HepG2 (cell line): Measurements from ENCODE around the gene U2AF2. TPM values are rescaled to one million over a fixed set of nuclear protein-coding genes. Genes with fewer than 3 reads are reported as not detected.

ENCODE experiments used
- ATAC-seq: fragments of 200-7000 bp; cut with Tn5 transposase; 3 replicates; pipeline ENCODE4 v1.9.1; 2020; ENCODE audit warnings: mild to moderate bottlenecking, moderate library complexity
- BruUV-seq: library from RNA; stranded (reverse); fragments of 400-500 nt; replicated peaks from 2 replicates; lab custom pipeline; 2021; lab: Mats Ljungman, UMichigan
- CTCF ChIA-PET: fragments of 300-600 bp; formaldehyde crosslinking; extraction: SDS; loops from one replicate; lab custom pipeline; 2021; ENCODE audit warnings: low total read pairs, inconsistent platforms, low intra/inter-chr PET ratio; lab: Yijun Ruan, JAX
- POLR2A ChIA-PET: fragments of 350-600 bp; sonication (Branson Sonifier 250); formaldehyde crosslinking; loops from one replicate; lab custom pipeline; 2020; ENCODE audit warnings: antibody characterized with exemption, inconsistent platforms; lab: Yijun Ruan, JAX
- DNase-seq: peaks from one replicate; pipeline ENCODE4 v3.0.0-alpha.2; 2015; ENCODE audit warnings: low spot score
- FAIRE-seq: peaks from 3 replicates; lab custom pipeline; 2011; peaks lifted over from hg19 to GRCh38; lab: Jason Lieb, UNC
- H2AFZ ChIP-seq: one replicate; pipeline ENCODE4 v1.6.1; 2011; ENCODE audit warnings: low read length, inconsistent platforms
- H3K27ac ChIP-seq: fragments of 300-600 bp; 3 replicates; pipeline ENCODE4 v1.8.0; 2011; ENCODE audit warnings: mixed run types, mild to moderate bottlenecking, mixed read lengths, low read length, inconsistent platforms; ENCODE audit not compliant: insufficient read depth; ENCODE audit errors: extremely low read length
- H3K27me3 ChIP-seq, 2 experiments: fragments of 200-600 bp in 1 of 2; 2 replicates in 1 of 2; 3 replicates in 1 of 2; pipeline versions ENCODE4 v1.6.0 to v1.8.0; 2011; ENCODE audit warnings: low read length in 2 of 2, mild to moderate bottlenecking in 2 of 2, moderate library complexity in 2 of 2, inconsistent platforms in 1 of 2; ENCODE audit not compliant: insufficient read depth in 2 of 2, control insufficient read depth in 1 of 2
- H3K36me3 ChIP-seq, 2 experiments: fragments of 200-600 bp in 1 of 2; replicated peaks in 1 of 2; 2 replicates in 1 of 2; 3 replicates in 1 of 2; pipeline versions ENCODE4 v1.5.1 to v1.8.0; 2011; ENCODE audit warnings: low read length in 2 of 2, inconsistent platforms in 1 of 2; ENCODE audit not compliant: insufficient read depth in 2 of 2, control insufficient read depth in 1 of 2
- H3K4me1 ChIP-seq: 2 replicates; pipeline ENCODE4 v1.5.1; 2012; ENCODE audit warnings: low read length, inconsistent platforms; ENCODE audit not compliant: insufficient read depth
- H3K4me2 ChIP-seq: 2 replicates; pipeline ENCODE4 v1.6.0; 2011; ENCODE audit warnings: low read depth, low read length, inconsistent platforms
- H3K4me3 ChIP-seq, 3 experiments: fragments of 200-600 bp in 1 of 3; sonication (generic), shearing (Covaris generic) in 1 of 3; replicated peaks in 1 of 3; 2 replicates each; pipeline ENCODE4 v1.5.1; 2011 to 2016; ENCODE audit warnings: low read length in 3 of 3, inconsistent platforms in 2 of 3, low read depth in 2 of 3, mild to moderate bottlenecking in 2 of 3, control low read depth in 1 of 3, mixed read lengths in 1 of 3; ENCODE audit not compliant: insufficient read depth in 1 of 3
- H3K79me2 ChIP-seq: one replicate; pipeline ENCODE4 v1.6.1; 2011; ENCODE audit warnings: low read length, inconsistent platforms; ENCODE audit not compliant: insufficient read depth
- H3K9ac ChIP-seq: 2 replicates; pipeline ENCODE4 v1.6.0; 2011; ENCODE audit warnings: mild to moderate bottlenecking, low read depth, low read length, inconsistent platforms; ENCODE audit not compliant: insufficient read depth
- H3K9me3 ChIP-seq: 2 replicates; pipeline ENCODE4 v1.5.1; 2012; ENCODE audit warnings: mild to moderate bottlenecking, low read length
- H4K20me1 ChIP-seq: 2 replicates; pipeline ENCODE4 v1.6.0; 2011; ENCODE audit warnings: inconsistent platforms, mild to moderate bottlenecking, low read length, moderate library complexity; ENCODE audit not compliant: insufficient read depth
- AGO2 ChIP-seq: fragments of 200-400 bp; formaldehyde crosslinking; optimal IDR thresholded peaks from 2 replicates; pipeline ENCODE3; 2017; ENCODE audit warnings: mild to moderate bottlenecking, low read depth, low read length, moderate library complexity
- ETV5 ChIP-seq: IDR thresholded peaks from 2 replicates; pipeline ENCODE4 v1.6.1; 2018; ENCODE audit warnings: missing biosample characterization, missing genetic modification reagents, inconsistent platforms, borderline replicate concordance
- KDM4B ChIP-seq: sonication (generic); formaldehyde crosslinking; IDR thresholded peaks from 2 replicates; pipeline ENCODE4 v1.4.0; 2020; ENCODE audit warnings: missing genetic modification reagents
- KMT2A ChIP-seq: sonication (generic); formaldehyde crosslinking; IDR thresholded peaks from 2 replicates; pipeline ENCODE4 v1.4.0; 2020; ENCODE audit warnings: missing genetic modification reagents
- MLXIP ChIP-seq: sonication (generic); formaldehyde crosslinking; IDR thresholded peaks from 2 replicates; pipeline ENCODE4 v1.9.0; 2021; ENCODE audit warnings: missing genetic modification reagents, borderline replicate concordance
- MTF2 ChIP-seq: sonication (generic); formaldehyde crosslinking; IDR thresholded peaks from 2 replicates; pipeline ENCODE4 v1.5.0; 2020; ENCODE audit warnings: missing genetic modification reagents, borderline replicate concordance
- NONO ChIP-seq, 2 experiments: fragments of 450-650 bp in 1 of 2; sonication (generic) in 1 of 2; formaldehyde crosslinking in 1 of 2; IDR thresholded peaks in 1 of 2; conservative IDR thresholded peaks in 1 of 2; 2 replicates each; pipeline versions ENCODE4 v1.6.1 to v1.8.0; 2017 to 2022; ENCODE audit warnings: mild to moderate bottlenecking in 1 of 2, missing genetic modification reagents in 1 of 2, moderate library complexity in 1 of 2
- PAWR ChIP-seq: sonication (generic); formaldehyde crosslinking; IDR thresholded peaks from 2 replicates; pipeline ENCODE4 v1.4.0; 2020; ENCODE audit warnings: missing genetic modification reagents, mild to moderate bottlenecking, borderline replicate concordance
- PHF21A ChIP-seq: sonication (generic); formaldehyde crosslinking; IDR thresholded peaks from 2 replicates; pipeline ENCODE4 v1.5.0; 2020; ENCODE audit warnings: mild to moderate bottlenecking, missing genetic modification reagents
- REL ChIP-seq: sonication (generic); formaldehyde crosslinking; conservative IDR thresholded peaks from 2 replicates; pipeline ENCODE4 v1.8.0; 2022; ENCODE audit warnings: mild to moderate bottlenecking, missing genetic modification reagents, moderate library complexity
- SRSF4 ChIP-seq: fragments of 200-400 bp; formaldehyde crosslinking; IDR thresholded peaks from one replicate; pipeline ENCODE4 v1.6.1; 2018; ENCODE audit warnings: mild to moderate bottlenecking, low read depth, low read length, moderate library complexity; ENCODE audit not compliant: poor library complexity, severe bottlenecking
- TGIF2 ChIP-seq: IDR thresholded peaks from 2 replicates; pipeline ENCODE4 v1.6.1; 2016; ENCODE audit warnings: control low read depth, missing compliant biosample characterization
- TSC22D2 ChIP-seq: sonication (generic); formaldehyde crosslinking; IDR thresholded peaks from 2 replicates; pipeline ENCODE4 v1.5.1; 2020; ENCODE audit warnings: missing genetic modification reagents, mild to moderate bottlenecking, borderline replicate concordance
- ZMYM2 ChIP-seq: sonication (generic); formaldehyde crosslinking; IDR thresholded peaks from 2 replicates; pipeline ENCODE4 v1.8.0; 2022; ENCODE audit warnings: mild to moderate bottlenecking, missing genetic modification reagents
- ZNF274 ChIP-seq: sonication (generic); formaldehyde crosslinking; IDR thresholded peaks from 2 replicates; pipeline ENCODE4 v1.5.1; 2020; ENCODE audit warnings: mild to moderate bottlenecking, missing genetic modification reagents
- ZNF570 ChIP-seq: sonication (generic); formaldehyde crosslinking; IDR thresholded peaks from 2 replicates; pipeline ENCODE4 v1.4.0; 2020; ENCODE audit warnings: mild to moderate bottlenecking, missing genetic modification reagents, borderline replicate concordance
- ZSCAN29 ChIP-seq: sonication (generic); formaldehyde crosslinking; conservative IDR thresholded peaks from 2 replicates; pipeline ENCODE4 v1.4.0; 2020; ENCODE audit warnings: mild to moderate bottlenecking, missing genetic modification reagents
- WGBS: methylation state at CpG from one replicate; pipeline ENCODE4 v1.1.6; 2017; ENCODE audit warnings: low lambda C conversion rate; 5-methylcytosine and 5-hydroxymethylcytosine counted together
- in situ Hi-C: cut with HindIII; loops from 2 replicates; pipeline ENCODE4 v1.10.0; 2017; ENCODE audit warnings: low pct_unique_long_range_greater_than_20kb; ENCODE audit not compliant: extremely low pct_ligation_motif_present
- intact Hi-C: fragments of 100-400 bp; cut with micrococcal nuclease; formaldehyde crosslinking; loops from one replicate; pipeline ENCODE4 v1.10.0; 2022; ENCODE audit not compliant: unreplicated experiment
- polyA plus RNA-seq, 8 experiments: library from polyadenylated mRNA; depleted of rRNA in 3 of 8; stranded (reverse) in 7 of 8; unstranded in 1 of 8; fragments of >200 nt; fragmentation: Illumina TruSeq in 4 of 8; extraction: Trizol in 4 of 8; gene quantifications; 2 replicates each; pipeline versions ENCODE4 v1.2.1 to v1.2.3, GENCODE V29; 2011 to 2016; ENCODE audit warnings: low read depth in 4 of 8, missing spikeins in 1 of 8, mixed read lengths in 1 of 8; ENCODE audit not compliant: insufficient read depth in 1 of 8
- total RNA-seq, 5 experiments: library from RNA; depleted of rRNA; stranded (reverse); fragments of >200 nt; fragmentation: Illumina TruSeq; extraction: Trizol; gene quantifications; 2 replicates each; pipeline ENCODE4 v1.2.3, GENCODE V29; 2016; ENCODE audit warnings: low read depth in 1 of 5
- TF ChIP-seq, protein P1 (sequence below): sonication (generic); formaldehyde crosslinking; IDR thresholded peaks from 2 replicates; pipeline ENCODE4 v1.9.0; 2022; ENCODE audit warnings: missing genetic modification reagents, mild to moderate bottlenecking, borderline replicate concordance

U2AF2 gene
- total and polyA plus RNA-seq, 2 of the 13 experiments (the other 11 are each of a cell fraction or from before 2014, with no cell fraction given) = 84.3 to 124 TPM

- TF ChIP-seq MLXIP (no peak), ZNF274 (CRISPR knock-in tag) (no peak), ZMYM2 (CRISPR knock-in tag) (no peak), PHF21A (CRISPR knock-in tag) (no peak), KDM4B (CRISPR knock-in tag) (no peak), SRSF4 (no peak)
- TF ChIP-seq, protein P1, sequence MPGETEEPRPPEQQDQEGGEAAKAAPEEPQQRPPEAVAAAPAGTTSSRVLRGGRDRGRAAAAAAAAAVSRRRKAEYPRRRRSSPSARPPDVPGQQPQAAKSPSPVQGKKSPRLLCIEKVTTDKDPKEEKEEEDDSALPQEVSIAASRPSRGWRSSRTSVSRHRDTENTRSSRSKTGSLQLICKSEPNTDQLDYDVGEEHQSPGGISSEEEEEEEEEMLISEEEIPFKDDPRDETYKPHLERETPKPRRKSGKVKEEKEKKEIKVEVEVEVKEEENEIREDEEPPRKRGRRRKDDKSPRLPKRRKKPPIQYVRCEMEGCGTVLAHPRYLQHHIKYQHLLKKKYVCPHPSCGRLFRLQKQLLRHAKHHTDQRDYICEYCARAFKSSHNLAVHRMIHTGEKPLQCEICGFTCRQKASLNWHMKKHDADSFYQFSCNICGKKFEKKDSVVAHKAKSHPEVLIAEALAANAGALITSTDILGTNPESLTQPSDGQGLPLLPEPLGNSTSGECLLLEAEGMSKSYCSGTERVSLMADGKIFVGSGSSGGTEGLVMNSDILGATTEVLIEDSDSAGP (CRISPR knock-in tag) = no peak
Measured at GRCh38 chr19:55699221-55699620, 44.4 kb downstream of the U2AF2 start (continued).

- intact Hi-C loops = no loop called here
- WGBS = over 99% methylated on average over 10 of the region's 12 CpGs
- ChIA-PET POLR2A (no interaction called here), CTCF (no interaction called here)
- in situ Hi-C loops = no loop called here
- H3K27me3 ChIP-seq = no peaks in the 10 kb centered on the region
- no peak for TF ChIP-seq NONO (IDR thresholded peaks at IDR 0.05)
- no peak for TF ChIP-seq NONO (CRISPR knock-in tag; conservative IDR thresholded peaks at IDR 0.05)
- TF ChIP-seq REL (CRISPR knock-in tag) = no peak
- TF ChIP-seq ETV5 (CRISPR knock-in tag) = no peak
- TF ChIP-seq TSC22D2 (CRISPR knock-in tag) = no peak
- no peak for TF ChIP-seq KMT2A (CRISPR knock-in tag)
- TF ChIP-seq MTF2 (CRISPR knock-in tag) = no peak
- no peak for TF ChIP-seq PAWR
- TF ChIP-seq TGIF2 (CRISPR knock-in tag) = no peak
- TF ChIP-seq AGO2 = no peak
- no peak for TF ChIP-seq ZSCAN29 (CRISPR knock-in tag)
- no peak for TF ChIP-seq ZNF570 (CRISPR knock-in tag)
- DNase-seq (no peak), FAIRE-seq (no peak), ATAC-seq (no peak)
- H4K20me1 ChIP-seq = no peaks in the 10 kb centered on the region
- no peak overlapping the region for H3K4me3 ChIP-seq
- H3K9ac ChIP-seq = no peak overlapping the region
- no peaks in the 10 kb centered on the region for H3K79me2 ChIP-seq
- no peak overlapping the region for H3K4me2 ChIP-seq
- no peaks in the 10 kb centered on the region for H3K4me1 ChIP-seq
- H2AFZ ChIP-seq = no peak overlapping the region
- H3K36me3 ChIP-seq = peaks cover 8 to 15% of the 10 kb centered on the region in 2 experiments; a peak in 3 of 5 replicates
- no TSS peak for BruUV-seq
- no peak overlapping the region for H3K27ac ChIP-seq
- no peaks in the 10 kb centered on the region for H3K9me3 ChIP-seq
Measured at GRCh38 chr19:55700813-55701212, 46.0 kb downstream of the U2AF2 start.
